DOHH2 (cell line): ENCODE results near the gene CLCNKA.

Experiments
- H3F3A ChIP-seq: fragments of 200-600 bp; sonication (generic), shearing (Covaris generic); 2 replicates; pipeline ENCODE4 v1.6.0; 2016; ENCODE audit warnings: antibody characterized with exemption, mild to moderate bottlenecking; ENCODE audit not compliant: control insufficient read depth, insufficient read depth
- H3K27ac ChIP-seq: fragments of 200-600 bp; sonication (generic); 2 replicates; pipeline ENCODE4 v1.5.1; 2014; ENCODE audit warnings: low read depth, mild to moderate bottlenecking, low read length, moderate library complexity
- H3K27me3 ChIP-seq: fragments of 200-600 bp; sonication (generic); 2 replicates; pipeline ENCODE4 v1.6.1; 2014; ENCODE audit warnings: mild to moderate bottlenecking, low read length, mixed read lengths; ENCODE audit not compliant: control insufficient read depth
- H3K36me3 ChIP-seq: fragments of 200-600 bp; sonication (generic); 2 replicates; pipeline ENCODE4 v1.6.1; 2014; ENCODE audit warnings: mild to moderate bottlenecking, low read length, moderate library complexity, mixed read lengths; ENCODE audit not compliant: control insufficient read depth
- H3K4me1 ChIP-seq: fragments of 200-600 bp; sonication (generic); 2 replicates; pipeline ENCODE4 v1.6.1; 2014; ENCODE audit warnings: mild to moderate bottlenecking, low read length, mixed read lengths; ENCODE audit not compliant: control insufficient read depth
- H3K4me2 ChIP-seq: fragments of 200-600 bp; sonication (generic); 2 replicates; pipeline ENCODE4 v1.6.0; 2014; ENCODE audit warnings: mild to moderate bottlenecking, low read length, moderate library complexity
- H3K4me3 ChIP-seq: fragments of 200-600 bp; sonication (generic); 2 replicates; pipeline ENCODE4 v1.5.1; 2014; ENCODE audit warnings: mild to moderate bottlenecking, low read length, mixed read lengths
- H3K79me2 ChIP-seq: fragments of 200-600 bp; sonication (generic); 2 replicates; pipeline ENCODE4 v1.6.1; 2014; ENCODE audit warnings: mild to moderate bottlenecking, low read length, mixed read lengths; ENCODE audit not compliant: control insufficient read depth
- H3K9me2 ChIP-seq: fragments of 200-600 bp; sonication (generic); replicated peaks from 2 replicates; pipeline ENCODE4 v1.6.1; 2014; ENCODE audit warnings: mild to moderate bottlenecking, low read length, mixed read lengths; ENCODE audit not compliant: control insufficient read depth
- H3K9me3 ChIP-seq: fragments of 200-600 bp; sonication (generic); 2 replicates; pipeline ENCODE4 v1.6.1; 2014; ENCODE audit warnings: antibody characterized with exemption, low read length, mixed read lengths; ENCODE audit not compliant: control insufficient read depth, insufficient read depth
- H4K20me1 ChIP-seq: fragments of 200-600 bp; sonication (generic); 2 replicates; pipeline ENCODE4 v1.6.0; 2014; ENCODE audit warnings: low read depth, mild to moderate bottlenecking, antibody characterized with exemption, low read length, moderate library complexity; ENCODE audit not compliant: control insufficient read depth, insufficient read depth
- CTCF ChIP-seq: fragments of 200-600 bp; sonication (generic); IDR thresholded peaks from one replicate; pipeline ENCODE4 v1.5.1; 2014; ENCODE audit warnings: antibody characterized with exemption, mild to moderate bottlenecking, low read depth, low read length; ENCODE audit not compliant: poor library complexity, severe bottlenecking
- EZH2phosphoT487 ChIP-seq: fragments of 200-600 bp; sonication (generic); IDR thresholded peaks from 2 replicates; pipeline ENCODE4 v1.6.1; 2017; ENCODE audit warnings: borderline replicate concordance, mild to moderate bottlenecking, antibody characterized with exemption, low read length, moderate library complexity, mixed read lengths

CLCNKA gene

GRCh38 chr1:15988856-15989736 lies 32.7 kb upstream of the CLCNKA start:
- H3F3A ChIP-seq, result no peaks in the 10 kb centered on the region
- H3K36me3 ChIP-seq, result no peaks in the 10 kb centered on the region
- H3K9me3 ChIP-seq, result no peaks in the 10 kb centered on the region
- no peak overlapping the region for H3K4me3 ChIP-seq
- no peaks in the 10 kb centered on the region for H3K79me2 ChIP-seq
- H3K9me2 ChIP-seq, result no peaks in the 10 kb centered on the region
- 0 out of 2 replicates have a peak, but pooled peaks cover 4% of the 10 kb centered on the region for H3K27me3 ChIP-seq
- TF ChIP-seq CTCF (no peak), EZH2phosphoT487 (no peak)
- H3K4me2 ChIP-seq, result no peak overlapping the region
- no peaks in the 10 kb centered on the region for H3K4me1 ChIP-seq
- no peaks in the 10 kb centered on the region for H4K20me1 ChIP-seq
- no peak overlapping the region for H3K27ac ChIP-seq

GRCh38 chr1:15989776-15990175 lies 32.1 kb upstream of the CLCNKA start:
- no peak for TF ChIP-seq CTCF
- TF ChIP-seq EZH2phosphoT487, result no peak
- no peaks in the 10 kb centered on the region for H3K9me2 ChIP-seq
- no peaks in the 10 kb centered on the region for H3K36me3 ChIP-seq
- H3K4me2 ChIP-seq, result no peak overlapping the region
- H3K27me3 ChIP-seq, result 0 out of 2 replicates have a peak, but pooled peaks cover 4% of the 10 kb centered on the region
- H3K4me1 ChIP-seq, result no peaks in the 10 kb centered on the region
- H3K4me3 ChIP-seq, result no peak overlapping the region
- H3K27ac ChIP-seq, result no peak overlapping the region
- H3K79me2 ChIP-seq, result no peaks in the 10 kb centered on the region
- H3K9me3 ChIP-seq, result no peaks in the 10 kb centered on the region
- no peaks in the 10 kb centered on the region for H4K20me1 ChIP-seq
- H3F3A ChIP-seq, result no peaks in the 10 kb centered on the region

GRCh38 chr1:15991427-15992186 lies 30.2 kb upstream of the CLCNKA start:
- no peaks in the 10 kb centered on the region for H3K4me1 ChIP-seq
- TF ChIP-seq CTCF (no peak), EZH2phosphoT487 (no peak)
- no peak overlapping the region for H3K4me3 ChIP-seq
- no peaks in the 10 kb centered on the region for H3K36me3 ChIP-seq
- H3F3A ChIP-seq, result no peaks in the 10 kb centered on the region
- H3K4me2 ChIP-seq, result no peak overlapping the region
- H3K79me2 ChIP-seq, result no peaks in the 10 kb centered on the region
- no peak overlapping the region for H3K27ac ChIP-seq
- no peaks in the 10 kb centered on the region for H3K9me2 ChIP-seq
- no peaks in the 10 kb centered on the region for H4K20me1 ChIP-seq
- peaks cover 4% of the 10 kb centered on the region; the same call in 1 of the 2 replicates for H3K27me3 ChIP-seq
- H3K9me3 ChIP-seq, result no peaks in the 10 kb centered on the region
